GM19238 (cell line): Measurements from ENCODE around the gene DNAH8.

Source experiments
- DNase-seq: peaks from one replicate; pipeline ENCODE4 v3.0.0; 2011; ENCODE audit warnings: low spot score; ENCODE audit not compliant: insufficient read length

The DNAH8 gene

DNA sequence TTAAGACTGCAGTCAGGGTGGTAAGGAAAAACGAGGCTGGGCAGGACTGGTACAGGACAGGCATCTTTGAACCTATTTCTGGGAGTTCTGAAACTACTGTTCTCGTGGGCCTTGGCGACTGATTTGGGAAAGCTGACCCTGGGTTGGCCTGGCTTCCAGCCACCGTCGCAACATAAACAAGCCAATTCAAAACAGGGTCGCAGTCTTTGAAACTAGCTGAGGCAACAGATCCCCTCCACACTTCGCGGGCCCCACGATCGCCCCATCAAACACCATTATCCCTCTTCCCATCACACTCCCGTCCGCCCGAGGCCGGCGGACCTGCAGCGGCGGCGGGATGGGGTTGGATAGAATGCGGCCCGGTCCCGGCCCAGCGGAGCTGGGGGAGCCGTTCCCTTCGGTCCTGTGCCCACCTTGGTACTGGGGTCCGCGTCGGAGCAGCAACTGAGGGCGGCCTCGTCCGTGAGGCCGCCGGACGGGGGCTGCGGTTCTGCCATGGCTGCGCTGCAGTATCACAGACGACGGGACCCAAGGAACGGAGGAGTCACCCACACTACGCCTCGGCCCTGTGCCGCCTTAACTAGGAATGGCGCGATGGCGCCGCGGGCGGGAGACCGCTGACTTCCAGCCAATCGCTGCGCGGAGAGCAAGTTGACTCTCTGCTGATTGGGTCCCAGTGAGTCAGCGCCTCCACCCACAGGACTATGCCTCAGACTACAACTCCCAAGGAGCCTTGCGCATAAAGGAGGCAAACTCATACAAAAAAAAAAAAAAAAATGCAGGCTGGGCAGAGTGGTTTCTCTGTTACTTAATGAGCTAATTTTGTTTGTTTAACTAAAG is 12.3 kb upstream of the DNAH8 start, which contains the start of gene GLO1:
GLO1 (minus strand) TSS at position 588 of the 840 bp plus-strand sequence; CDS start at position 497, 91 bp downstream.
- DNase-seq, result peak; percentile 96

DNA sequence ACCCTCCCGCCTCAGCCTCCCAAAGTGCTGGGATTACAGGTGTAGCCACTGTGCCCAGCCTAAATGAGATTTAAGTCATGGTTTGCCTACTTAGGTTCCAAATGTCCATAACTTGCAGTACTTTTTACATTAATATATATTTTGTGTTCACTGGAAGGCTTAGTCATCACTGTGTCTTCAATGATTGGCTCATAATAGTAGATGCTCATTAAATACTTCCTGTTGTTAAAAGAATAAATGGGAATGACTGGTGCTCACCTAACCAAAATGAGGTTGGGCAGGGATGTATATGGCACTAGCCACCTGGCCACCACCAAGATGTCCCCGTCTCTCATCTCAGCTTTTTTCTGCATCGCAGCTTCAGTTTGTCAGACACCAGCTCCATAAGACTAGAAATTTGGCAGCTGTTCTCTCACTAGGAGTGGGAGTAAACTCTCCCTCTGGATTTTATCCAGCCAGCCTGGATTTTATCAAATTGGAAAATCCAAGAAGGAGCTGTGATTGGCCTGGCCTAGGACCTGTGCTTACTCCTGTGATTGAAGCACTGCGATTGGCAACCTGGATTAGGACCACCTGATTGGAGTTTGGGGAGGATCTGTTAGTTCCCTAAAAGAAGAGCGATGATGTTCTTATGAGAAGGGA is 11.0 kb upstream of the DNAH8 start:
- no peak for DNase-seq

GRCh38 chr6:38705924-38706323 is 9.2 kb upstream of the DNAH8 start:
- no peak for DNase-seq

DNA sequence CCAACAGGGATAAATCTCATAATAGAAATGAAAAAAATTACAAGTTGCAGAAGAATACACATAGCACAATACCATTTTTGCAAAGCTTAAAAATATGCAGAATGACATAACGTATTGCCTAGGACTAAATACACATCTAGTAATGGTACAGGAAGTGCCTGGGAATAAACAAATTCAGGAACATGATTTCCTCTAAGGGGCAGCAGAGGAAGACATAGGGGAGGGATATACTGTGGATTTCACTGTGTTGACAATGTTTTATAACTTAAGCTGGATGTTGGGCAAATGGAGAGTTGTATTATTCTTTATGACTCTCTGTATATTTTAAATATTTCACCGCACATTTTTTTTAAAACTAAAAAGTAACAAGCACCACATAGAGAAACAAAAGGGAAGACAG is 6.6 kb upstream of the DNAH8 start:
- no peak for DNase-seq

DNA sequence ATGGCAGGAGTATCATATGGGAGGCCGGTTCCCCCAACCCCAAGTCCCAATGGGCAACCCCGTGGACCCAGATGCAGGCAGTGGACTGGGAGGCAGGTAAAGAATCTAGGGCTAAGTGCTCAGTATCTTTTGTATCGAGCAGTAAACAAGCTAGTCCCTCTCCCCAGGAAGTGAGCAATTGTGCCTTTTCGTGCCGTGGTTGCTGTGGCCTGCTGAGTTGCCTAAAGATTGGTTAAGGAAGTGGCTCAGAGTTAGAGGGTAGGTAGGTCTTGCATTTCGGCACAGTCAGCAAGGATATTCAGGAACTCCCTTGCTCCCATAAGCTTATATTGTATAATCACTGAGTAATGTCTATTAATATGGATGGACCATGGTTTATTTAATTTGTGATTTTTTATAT is 1.3 kb upstream of the DNAH8 start:
- no peak for DNase-seq

GRCh38 chr6:38714239-38715015 is 684 bp upstream of the DNAH8 start:
- no peak for DNase-seq

DNA sequence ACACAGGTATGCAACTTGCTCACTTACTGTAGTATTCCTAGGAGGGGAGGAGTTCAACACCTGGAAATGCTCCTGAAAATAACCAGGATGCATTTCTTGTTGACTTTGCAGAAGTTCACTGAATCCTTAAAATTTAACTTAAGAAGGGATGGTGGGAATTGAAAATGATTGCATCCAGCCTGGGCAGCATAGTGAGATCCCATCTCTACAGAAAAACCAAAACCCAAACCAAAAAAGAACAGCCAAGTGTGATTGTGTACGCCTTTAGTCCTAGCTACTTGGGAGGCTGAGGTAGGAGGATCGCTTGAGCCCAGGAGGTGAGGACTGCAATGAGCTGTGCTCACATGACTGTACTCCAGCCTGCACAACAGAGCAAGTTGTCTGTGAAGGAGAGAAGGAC is 1.7 kb downstream of the DNAH8 start:
- DNase-seq, result no peak

DNA sequence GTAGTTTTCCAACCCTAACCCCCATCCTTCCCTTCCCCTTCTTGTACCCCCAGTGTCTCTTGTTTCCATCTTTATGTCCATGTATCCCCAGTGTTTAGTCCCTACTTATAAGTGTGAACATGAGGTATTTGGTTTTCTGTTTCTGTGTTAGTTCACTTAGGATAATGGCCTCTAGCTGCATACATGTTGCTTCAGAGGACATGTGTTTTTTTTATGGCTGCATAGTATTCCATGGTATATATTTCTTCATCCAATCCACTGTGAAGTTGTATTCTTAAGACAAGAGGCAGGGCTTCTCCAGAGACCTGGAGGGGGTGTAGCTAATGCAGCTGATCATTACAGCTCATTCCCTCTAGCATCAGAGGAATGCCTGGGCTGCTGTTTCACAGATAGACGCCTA is 4.2 kb downstream of the DNAH8 start:
- no peak for DNase-seq

GRCh38 chr6:38720295-38720694 is 5.2 kb downstream of the DNAH8 start:
- no peak for DNase-seq

- DNase-seq, result no peak
These were observed 6.9 kb downstream of the DNAH8 start for GRCh38 chr6:38722038-38722437.

GRCh38 chr6:38722727-38723334 is 7.7 kb downstream of the DNAH8 start:
- no peak for DNase-seq

DNA sequence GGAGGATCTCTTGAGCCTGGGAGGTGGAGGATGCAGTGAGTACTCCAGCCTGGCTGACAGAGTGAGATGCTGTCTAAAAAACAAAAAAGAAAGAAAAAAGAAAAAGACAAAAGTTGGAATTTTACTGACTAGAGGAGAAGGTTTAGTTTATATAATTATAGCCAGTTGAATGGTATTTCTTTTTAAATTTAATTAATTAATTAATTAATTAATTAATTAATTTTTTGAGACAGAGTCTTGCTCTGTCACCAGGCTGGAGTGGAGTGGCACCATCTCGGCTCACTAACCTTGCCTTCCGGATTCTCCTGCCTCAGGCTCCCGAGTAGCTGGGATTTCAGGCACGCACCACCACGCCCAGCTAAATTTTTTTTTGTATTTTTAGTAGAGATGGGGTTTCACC is 8.7 kb downstream of the DNAH8 start:
- DNase-seq, result no peak

DNA sequence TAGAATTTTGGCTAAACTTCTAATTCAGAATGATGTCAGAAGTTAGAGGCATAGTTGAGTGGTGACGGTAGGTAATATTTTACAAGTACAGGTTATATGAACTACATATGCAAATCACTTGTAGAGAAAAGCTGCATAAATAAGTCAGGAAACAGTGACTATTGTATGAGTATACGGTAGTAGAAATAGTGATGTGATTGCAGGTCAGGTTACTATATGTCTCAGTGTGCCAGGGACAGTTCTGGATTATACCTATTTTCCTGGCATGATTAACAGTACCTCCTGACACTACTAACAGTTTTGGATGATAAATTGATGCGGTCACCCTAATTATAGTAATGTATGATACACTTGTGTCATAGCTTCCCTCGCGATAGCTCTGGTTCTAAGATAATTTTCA is 9.2 kb downstream of the DNAH8 start:
- DNase-seq, result no peak

DNA sequence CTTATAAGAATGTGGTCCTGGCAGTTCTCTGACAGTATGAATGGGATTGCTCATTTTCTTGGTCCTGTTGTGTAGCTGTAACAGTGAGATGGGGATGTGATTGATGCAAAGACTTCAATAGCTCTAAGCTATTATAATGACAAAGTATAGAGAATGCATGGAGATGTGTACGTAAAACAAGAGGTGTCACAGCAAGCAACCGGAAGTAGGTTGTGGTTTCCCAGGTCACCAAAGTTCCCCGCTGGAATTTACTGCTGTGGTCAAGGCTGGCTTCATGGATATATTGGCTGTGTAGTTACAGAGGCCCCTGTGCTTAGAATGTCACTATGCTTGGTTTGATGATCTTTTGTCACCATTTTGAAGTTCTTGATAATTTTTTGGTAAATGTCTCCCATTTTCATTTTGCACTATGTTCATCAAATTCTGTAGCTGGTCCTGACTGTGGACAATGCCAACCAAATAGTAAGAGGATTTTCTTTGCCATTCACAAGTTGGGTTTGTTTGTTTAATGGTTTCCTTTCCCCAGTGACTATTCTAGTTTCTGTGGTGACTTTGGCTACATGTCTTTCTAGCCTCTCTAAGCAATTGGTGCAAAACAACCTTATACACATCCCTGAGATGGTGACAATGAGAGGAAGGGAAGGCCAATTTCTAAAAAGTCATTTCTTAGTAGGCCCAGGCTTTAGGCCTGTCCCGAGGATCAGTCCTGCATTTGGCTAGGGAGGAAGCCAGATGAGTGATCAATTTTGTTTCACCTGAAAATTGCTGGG is 10.5 kb downstream of the DNAH8 start:
- DNase-seq, result no peak

- DNase-seq, result no peak
These were observed 13.1 kb downstream of the DNAH8 start for GRCh38 chr6:38728203-38728602.

DNA sequence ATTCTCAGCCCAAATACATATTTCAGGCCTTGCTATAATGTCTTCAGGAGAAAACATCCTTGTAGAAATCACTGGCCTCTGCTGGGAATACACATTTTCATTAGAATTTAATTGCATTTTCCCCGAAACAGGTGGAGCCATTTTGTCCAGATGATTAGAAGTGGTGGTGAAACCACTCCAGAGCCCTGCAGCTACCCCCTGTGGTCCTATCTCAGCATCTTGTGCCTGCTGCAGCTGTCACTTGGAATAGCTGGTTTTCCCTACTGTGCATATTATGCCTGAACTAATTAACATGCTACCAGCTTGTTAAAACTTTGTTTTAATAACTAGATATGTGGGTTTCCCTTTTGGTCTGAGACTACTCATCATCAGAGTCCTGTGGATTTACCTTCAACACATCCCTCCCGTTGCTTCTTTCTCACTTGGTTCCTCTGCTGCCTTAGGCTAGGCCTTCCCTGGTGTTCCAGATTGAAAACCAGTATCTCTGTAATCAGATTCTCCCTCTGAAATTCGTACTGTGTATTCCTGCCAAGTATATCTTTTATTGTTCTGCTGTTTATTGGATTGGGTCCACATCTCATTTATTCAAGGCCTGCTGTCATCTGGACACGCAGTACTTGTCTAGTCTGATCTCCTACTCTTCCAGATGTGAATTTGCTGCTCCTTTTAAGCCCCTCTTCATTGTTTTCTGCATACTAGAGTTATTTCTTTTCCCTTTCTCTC is 15.2 kb downstream of the DNAH8 start:
- no peak for DNase-seq

GRCh38 chr6:38736951-38737350 is 21.8 kb downstream of the DNAH8 start:
- no peak for DNase-seq

GRCh38 chr6:38738261-38738660 is 23.1 kb downstream of the DNAH8 start:
- DNase-seq, result no peak

GRCh38 chr6:38739532-38739931 is 24.4 kb downstream of the DNAH8 start:
- no peak for DNase-seq

DNA sequence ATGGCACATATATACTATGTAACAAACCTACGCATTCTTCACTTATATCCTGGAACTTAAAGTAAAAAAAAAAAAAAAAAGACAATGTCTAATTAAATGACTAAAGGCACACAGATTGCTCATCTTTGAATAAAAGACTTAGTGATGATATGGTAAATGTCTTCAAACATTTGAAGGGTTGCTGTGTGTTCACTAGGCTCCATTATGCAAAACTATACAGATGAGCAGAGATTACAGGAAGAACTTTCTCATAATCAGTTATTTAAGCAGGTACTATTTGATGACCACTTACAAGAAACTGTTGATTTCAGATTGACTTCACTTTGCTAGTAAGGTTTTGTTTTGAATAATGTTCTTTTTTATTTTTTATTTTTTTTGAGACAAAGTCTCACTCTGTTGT is 34.4 kb downstream of the DNAH8 start:
- DNase-seq, result no peak
